ENCODE data around the gene TUBA3C. TPM values are rescaled to one million over a fixed set of nuclear protein-coding genes. Genes with fewer than 3 reads are reported as not detected.
A peak's percentile ranks its signal among the peaks of the same experiment; 100 is the strongest.

Gene TUBA3C
- total and polyA plus RNA-seq, 12 donors = not detected

- Histone ChIP-seq H3K27me3 (no peaks in the 10 kb centered on the region), H3K9me3 (replicated peaks in 1 of 3) (no peaks in the 10 kb centered on the region), H3K36me3 (replicated peaks in 1 of 2) (no peaks in the 10 kb centered on the region), H3K4me1 (replicated peaks in 1 of 2) (no peaks in the 10 kb centered on the region), H3K4me3 (no peak overlapping the region), H3K27ac (no peak overlapping the region)
- TF ChIP-seq CTCF (IDR thresholded peaks at IDR 0.05) (no peak), POLR2A (IDR thresholded peaks at IDR 0.05) (no peak)
- DNase-seq = no peak
- intact Hi-C loops (cut with DNase I) = no loop called here
- WGBS, 4 donors = 69 to 79% (median 77%) methylated on average over 1 to 2 of the region's 2 CpGs
Measured at GRCh38 chr13:19159181-19159580, 22.4 kb downstream of the TUBA3C start.

- Histone ChIP-seq H3K9me3 (replicated peaks in 1 of 3) (no peaks in the 10 kb centered on the region), H3K4me3 (no peak overlapping the region), H3K36me3 (replicated peaks in 1 of 2) (no peaks in the 10 kb centered on the region), H3K4me1 (replicated peaks in 1 of 2) (no peaks in the 10 kb centered on the region), H3K27me3 (no peaks in the 10 kb centered on the region), H3K27ac (no peak overlapping the region)
- intact Hi-C loops (cut with DNase I) = no loop called here
- no peak for TF ChIP-seq POLR2A (IDR thresholded peaks at IDR 0.05)
- no peak for TF ChIP-seq CTCF (IDR thresholded peaks at IDR 0.05)
- WGBS, 4 donors = 64 to 68% (median 67%) methylated on average over 4 to 9 of the region's 9 CpGs
- peak in 1 of 7 donors; percentile 24 for DNase-seq
Measured at GRCh38 chr13:19158526-19159174, 23.0 kb downstream of the TUBA3C start.

DNA sequence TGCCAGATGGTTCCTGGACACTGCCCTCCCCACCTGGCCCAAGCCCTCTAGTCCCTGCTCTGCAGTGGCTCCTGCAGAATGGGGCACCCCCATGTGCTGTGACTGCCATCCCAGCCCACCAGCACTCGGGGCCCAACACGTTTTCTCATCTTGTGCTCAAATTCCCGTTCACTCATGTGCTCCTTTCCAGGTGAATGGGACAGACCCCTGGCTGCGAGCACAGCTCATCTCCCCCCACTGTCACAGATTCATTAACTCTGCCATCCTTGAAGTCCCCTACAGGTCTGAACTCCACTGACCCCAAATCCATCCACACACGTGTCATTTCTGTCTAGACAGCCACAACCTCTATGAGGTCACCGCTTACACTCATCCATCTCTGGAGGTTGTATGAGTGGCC, 23.6 kb downstream of the TUBA3C start:
- WGBS, 4 donors = 47 to 73% (median 68%) methylated on average over 5 to 6 of the region's 6 CpGs
- H3K27ac ChIP-seq = no peak overlapping the region
- no peak for DNase-seq

DNA sequence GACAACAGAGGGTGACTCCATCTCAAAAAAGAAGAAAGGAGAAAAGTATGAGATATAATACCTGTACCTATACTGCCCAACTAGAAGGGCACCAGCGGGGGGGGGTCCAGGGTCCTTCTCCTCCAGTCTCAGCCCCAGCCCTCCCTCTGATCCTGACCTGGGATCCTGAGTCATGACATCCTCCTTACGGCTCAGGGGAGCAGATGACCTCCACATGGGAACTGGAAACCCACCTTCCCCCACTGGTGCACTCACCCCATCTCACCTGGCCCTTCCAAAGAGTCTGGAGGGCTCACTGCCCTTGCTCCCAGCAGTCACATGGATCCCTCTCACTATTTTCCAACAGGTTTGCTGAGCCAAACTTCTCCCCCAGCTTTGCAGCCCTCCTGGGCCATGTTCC, 24.2 kb downstream of the TUBA3C start:
- Histone ChIP-seq H3K4me3 (no peak overlapping the region), H3K4me1 (replicated peaks in 1 of 2) (no peaks in the 10 kb centered on the region), H3K36me3 (replicated peaks in 1 of 2) (no peaks in the 10 kb centered on the region), H3K27me3 (no peaks in the 10 kb centered on the region), H3K27ac (no peak overlapping the region), H3K9me3 (replicated peaks in 1 of 3) (no peaks in the 10 kb centered on the region)
- WGBS, 4 donors = 39 to 71% (median 69%) methylated on average over 2 of the region's 2 CpGs
- TF ChIP-seq POLR2A (IDR thresholded peaks at IDR 0.05) = no peak
- TF ChIP-seq CTCF (IDR thresholded peaks at IDR 0.05) = no peak
- peak in 1 of 7 donors; percentile 21 for DNase-seq
- intact Hi-C loops (cut with DNase I) = no loop called here

More for the DNA sequence above, 23.6 kb downstream of the TUBA3C start:
- no peaks in the 10 kb centered on the region for H3K4me1 ChIP-seq (replicated peaks in 1 of 2)
- no peaks in the 10 kb centered on the region for H3K36me3 ChIP-seq (replicated peaks in 1 of 2)
- no peak for TF ChIP-seq CTCF (IDR thresholded peaks at IDR 0.05)
- TF ChIP-seq POLR2A (IDR thresholded peaks at IDR 0.05) = no peak
- no peak overlapping the region for H3K4me3 ChIP-seq
- no peaks in the 10 kb centered on the region for H3K9me3 ChIP-seq (replicated peaks in 1 of 3)
- intact Hi-C loops (cut with DNase I) = no loop called here
- no peaks in the 10 kb centered on the region for H3K27me3 ChIP-seq
